ENCODE measurements around the gene TMEM203. TPM values are rescaled to one million over a fixed set of nuclear protein-coding genes. Genes with fewer than 3 reads are reported as not detected.

The TMEM203 gene
- total RNA-seq, 1 donor from 2014 or later, result 41.2 TPM

DNA sequence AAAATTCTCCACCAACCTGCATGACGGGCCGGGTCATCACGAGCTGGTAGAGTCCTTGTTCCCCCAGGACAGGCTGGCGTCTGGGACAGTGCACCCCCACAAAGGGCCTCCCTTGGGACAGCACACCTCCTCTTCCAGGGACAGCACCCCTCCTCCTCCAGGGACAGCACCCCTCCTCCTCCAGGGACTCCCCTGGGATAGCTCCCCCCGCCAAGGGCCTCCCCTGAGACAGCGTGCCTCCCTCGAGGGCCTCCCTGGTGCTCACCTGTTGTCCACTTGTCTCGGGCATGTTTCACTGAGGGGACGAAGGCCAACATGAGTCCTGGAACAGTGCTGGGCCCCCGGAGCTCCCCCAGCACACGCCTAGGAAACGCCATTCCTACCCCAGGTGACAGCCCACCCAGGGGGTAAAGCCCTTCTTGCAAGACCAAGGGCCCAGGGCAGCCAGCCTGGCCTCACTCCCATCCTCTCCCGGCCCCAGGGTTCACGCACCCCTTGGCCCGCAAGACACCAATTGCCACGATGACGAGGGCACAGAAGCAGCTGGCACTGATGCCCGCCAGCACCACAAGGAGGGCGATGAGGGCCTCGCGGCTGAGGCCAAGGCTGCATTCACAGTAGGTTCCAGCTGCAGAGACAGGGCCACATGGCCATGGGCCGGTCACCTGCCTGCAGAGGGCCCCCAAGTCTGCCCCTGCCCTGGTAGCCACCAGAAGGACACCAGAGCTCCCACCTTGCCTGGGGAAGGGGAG, 34.1 kb downstream of the TMEM203 start:
- TF ChIP-seq, protein P1, sequence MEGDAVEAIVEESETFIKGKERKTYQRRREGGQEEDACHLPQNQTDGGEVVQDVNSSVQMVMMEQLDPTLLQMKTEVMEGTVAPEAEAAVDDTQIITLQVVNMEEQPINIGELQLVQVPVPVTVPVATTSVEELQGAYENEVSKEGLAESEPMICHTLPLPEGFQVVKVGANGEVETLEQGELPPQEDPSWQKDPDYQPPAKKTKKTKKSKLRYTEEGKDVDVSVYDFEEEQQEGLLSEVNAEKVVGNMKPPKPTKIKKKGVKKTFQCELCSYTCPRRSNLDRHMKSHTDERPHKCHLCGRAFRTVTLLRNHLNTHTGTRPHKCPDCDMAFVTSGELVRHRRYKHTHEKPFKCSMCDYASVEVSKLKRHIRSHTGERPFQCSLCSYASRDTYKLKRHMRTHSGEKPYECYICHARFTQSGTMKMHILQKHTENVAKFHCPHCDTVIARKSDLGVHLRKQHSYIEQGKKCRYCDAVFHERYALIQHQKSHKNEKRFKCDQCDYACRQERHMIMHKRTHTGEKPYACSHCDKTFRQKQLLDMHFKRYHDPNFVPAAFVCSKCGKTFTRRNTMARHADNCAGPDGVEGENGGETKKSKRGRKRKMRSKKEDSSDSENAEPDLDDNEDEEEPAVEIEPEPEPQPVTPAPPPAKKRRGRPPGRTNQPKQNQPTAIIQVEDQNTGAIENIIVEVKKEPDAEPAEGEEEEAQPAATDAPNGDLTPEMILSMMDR (IDR thresholded peaks at IDR 0.05), result no peak
- Mint-ChIP-seq H3K9me3 (ENCODE audit: unreplicated experiment) (no peaks in the 10 kb centered on the region), H3K4me3 (ENCODE audit: unreplicated experiment) (no peak overlapping the region), H3K4me1 (ENCODE audit: unreplicated experiment) (peaks cover 5% of the 10 kb centered on the region), H3K36me3 (ENCODE audit: unreplicated experiment) (no peaks in the 10 kb centered on the region), H3K27ac (ENCODE audit: unreplicated experiment) (no peak overlapping the region), H3K27me3 (ENCODE audit: unreplicated experiment) (peaks cover 12% of the 10 kb centered on the region)
- DNase-seq (ENCODE audit: extremely low spot score, unreplicated experiment), result no peak

DNA sequence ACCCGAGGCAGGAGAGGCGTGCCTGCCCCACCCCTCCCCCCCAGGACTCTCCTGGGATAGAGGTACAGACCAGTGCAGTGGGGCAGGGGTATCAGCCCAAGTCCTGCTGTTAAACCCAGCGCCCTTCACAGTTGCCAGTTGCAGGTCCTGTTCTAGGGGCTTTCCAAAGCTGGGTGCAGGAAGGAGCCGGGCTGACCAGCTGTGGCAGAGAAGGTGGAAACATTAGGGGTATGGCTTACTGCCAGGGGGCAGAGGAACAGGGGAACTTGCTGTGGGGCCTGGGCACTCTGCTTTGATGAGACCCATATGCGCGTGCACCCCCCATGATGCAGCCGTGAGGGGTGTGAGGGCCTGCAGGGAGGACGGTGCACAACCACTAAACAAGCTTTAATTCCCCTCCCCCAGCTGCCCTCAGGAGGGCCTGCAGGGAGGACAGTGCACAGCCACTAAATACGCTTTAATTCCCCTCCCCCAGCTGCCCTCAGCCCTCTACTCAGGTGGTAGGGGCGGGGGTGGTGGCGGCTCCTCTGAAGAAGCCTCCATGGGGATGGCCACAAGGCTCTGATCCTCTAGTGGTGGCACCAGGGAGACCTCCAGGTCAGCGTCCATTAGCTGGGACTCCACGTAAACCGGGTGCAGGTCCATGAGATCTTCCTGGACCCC, 34.8 kb downstream of the TMEM203 start:
- Mint-ChIP-seq H3K4me3 (ENCODE audit: unreplicated experiment) (no peak overlapping the region), H3K36me3 (ENCODE audit: unreplicated experiment) (no peaks in the 10 kb centered on the region), H3K9me3 (ENCODE audit: unreplicated experiment) (no peaks in the 10 kb centered on the region), H3K27me3 (ENCODE audit: unreplicated experiment) (peaks cover 13% of the 10 kb centered on the region), H3K27ac (ENCODE audit: unreplicated experiment) (no peak overlapping the region), H3K4me1 (ENCODE audit: unreplicated experiment) (peaks cover 5% of the 10 kb centered on the region)
- no peak for DNase-seq (ENCODE audit: extremely low spot score, unreplicated experiment)
- TF ChIP-seq, protein P1 (IDR thresholded peaks at IDR 0.05), result no peak

DNA sequence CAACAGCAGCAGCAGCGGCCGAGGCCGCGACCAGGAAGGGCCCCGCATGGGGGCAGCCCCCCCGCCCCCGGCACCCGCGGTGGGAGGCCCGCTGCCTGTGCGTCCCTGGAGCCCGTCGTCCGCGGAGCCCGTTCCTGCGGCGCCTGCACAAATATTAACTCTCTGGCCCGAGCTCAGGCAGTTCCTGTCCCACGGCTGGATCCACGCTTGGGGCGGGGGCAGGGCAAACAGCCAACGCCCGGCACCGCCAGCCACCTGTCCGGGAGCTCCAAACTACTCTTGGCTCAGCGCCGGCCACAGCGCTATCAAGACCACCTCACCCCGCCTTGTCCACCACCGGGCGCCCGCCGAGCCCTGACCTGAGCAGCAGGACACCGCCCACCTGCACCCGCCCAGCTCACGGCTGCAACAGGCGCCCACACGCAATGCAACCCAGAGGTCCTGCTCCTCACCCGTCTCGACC, 35.5 kb downstream of the TMEM203 start, which contains the start of gene LRRC26:
Gene LRRC26 (minus strand): TSS at position 156 of the 463 bp plus-strand sequence. CDS start 108 bp downstream, at position 48.
- Mint-ChIP-seq H3K9me3 (ENCODE audit: unreplicated experiment) (no peaks in the 10 kb centered on the region), H3K27me3 (ENCODE audit: unreplicated experiment) (peaks cover 16% of the 10 kb centered on the region), H3K4me3 (ENCODE audit: unreplicated experiment) (peak within 1 kb of the TSS; percentile 65), H3K4me1 (ENCODE audit: unreplicated experiment) (peaks cover 5% of the 10 kb centered on the region), H3K27ac (ENCODE audit: unreplicated experiment) (no peak within 1 kb of the TSS), H3K36me3 (ENCODE audit: unreplicated experiment) (no peaks in the 10 kb centered on the region)
- TF ChIP-seq, protein P1 (IDR thresholded peaks at IDR 0.05), result no peak
- no peak for DNase-seq (ENCODE audit: extremely low spot score, unreplicated experiment)

DNA sequence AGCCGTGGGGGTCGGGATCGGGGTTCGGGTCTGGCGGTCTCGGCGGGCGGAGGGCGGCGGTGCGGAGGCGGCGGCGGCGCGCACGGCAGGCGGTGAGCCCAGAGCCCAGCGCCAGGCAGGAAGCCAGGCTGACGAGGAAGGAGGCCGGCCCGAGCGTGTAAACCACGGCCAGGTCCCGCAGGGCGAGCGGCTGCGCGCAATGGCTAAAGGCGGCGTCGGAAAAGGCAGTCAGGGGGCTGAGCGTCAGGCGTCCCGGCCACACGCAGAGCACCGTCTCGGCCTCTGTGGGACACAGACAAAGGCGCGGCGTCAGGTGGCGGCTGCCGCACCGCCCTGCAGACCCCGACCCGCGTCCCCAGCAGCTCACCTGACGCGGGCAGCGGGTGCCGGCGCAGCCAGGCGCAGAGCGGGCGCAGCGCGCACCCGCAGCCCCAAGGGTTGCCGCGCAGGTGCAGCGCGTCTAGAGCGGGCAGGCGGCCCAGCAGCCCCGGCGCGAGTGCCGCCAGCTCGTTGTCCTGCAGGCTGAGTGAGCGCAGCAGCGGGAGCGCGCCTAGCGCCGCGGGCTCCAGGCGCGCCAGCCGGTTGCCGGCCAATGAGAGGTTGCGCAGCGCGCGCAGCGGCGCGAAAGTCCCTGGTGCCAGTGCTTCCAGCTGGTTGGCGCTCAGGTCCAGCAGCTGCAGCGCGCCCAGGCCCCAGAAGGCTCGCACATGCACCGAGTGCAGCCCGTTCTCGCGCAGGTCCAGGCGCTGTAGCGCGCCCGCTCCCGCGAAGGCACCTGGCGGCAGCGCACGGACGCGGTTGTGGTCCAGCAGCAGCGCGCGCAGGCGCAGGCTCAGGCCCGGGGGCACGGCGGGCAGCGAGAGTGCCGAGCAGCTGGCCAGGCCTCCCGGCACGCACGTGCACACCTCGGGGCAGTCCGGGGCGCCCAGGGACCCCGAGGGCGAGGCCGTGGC, 36.3 kb downstream of the TMEM203 start:
- H3K4me3 Mint-ChIP-seq (ENCODE audit: unreplicated experiment), result peak overlapping the region; percentile 65

More for the DNA sequence above, 36.3 kb downstream of the TMEM203 start:
- H3K36me3 Mint-ChIP-seq (ENCODE audit: unreplicated experiment), result no peaks in the 10 kb centered on the region
- no peak for DNase-seq (ENCODE audit: extremely low spot score, unreplicated experiment)
- H3K27me3 Mint-ChIP-seq (ENCODE audit: unreplicated experiment), result peaks cover 21% of the 10 kb centered on the region
- H3K9me3 Mint-ChIP-seq (ENCODE audit: unreplicated experiment), result no peaks in the 10 kb centered on the region
- H3K27ac Mint-ChIP-seq (ENCODE audit: unreplicated experiment), result no peak overlapping the region
- H3K4me1 Mint-ChIP-seq (ENCODE audit: unreplicated experiment), result peaks cover 5% of the 10 kb centered on the region
- TF ChIP-seq, protein P1 (IDR thresholded peaks at IDR 0.05), result no peak

All from osteocyte (in vitro differentiated cells).